ENCODE results near the gene GPHA2. TPM values are rescaled to one million over a fixed set of nuclear protein-coding genes. Genes with fewer than 3 reads are reported as not detected.

GPHA2 gene
- total and polyA plus RNA-seq, 2 of the 13 experiments (the other 11 are each of a cell fraction or from before 2014, with no cell fraction given): 13.0 to 19.1 TPM

GRCh38 chr11:64885367-64886286 lies 50.1 kb downstream of the GPHA2 start (continued):
- TF ChIP-seq ZNF784 (CRISPR knock-in tag; IDR thresholded peaks at IDR 0.05; ENCODE audit: borderline replicate concordance): no peak
- TF ChIP-seq ARNTL (CRISPR knock-in tag; IDR thresholded peaks at IDR 0.05): 0 out of 2 replicates have a peak, but pooled peaks have one; percentile 17
- TF ChIP-seq ZHX1 (CRISPR knock-in tag; IDR thresholded peaks at IDR 0.05; ENCODE audit: low read depth): 0 out of 2 replicates have a peak, but pooled peaks have one; percentile 37
- peak; percentile 62 for TF ChIP-seq ZNF687 (CRISPR knock-in tag; IDR thresholded peaks at IDR 0.05)
- peak; percentile 52 for TF ChIP-seq PATZ1 (CRISPR knock-in tag; IDR thresholded peaks at IDR 0.05)
- peak; percentile 47; the same call in 1 of the 2 replicates for TF ChIP-seq DMAP1 (CRISPR knock-in tag; IDR thresholded peaks at IDR 0.05)
- no peak for TF ChIP-seq CENPT (CRISPR knock-in tag; IDR thresholded peaks at IDR 0.05; ENCODE audit: low read depth)
- TF ChIP-seq LCORL (IDR thresholded peaks at IDR 0.05): peak; percentile 39; the same call in 1 of the 2 replicates
- TF ChIP-seq LCORL (CRISPR knock-in tag; IDR thresholded peaks at IDR 0.05): peak; percentile 30; the same call in 1 of the 2 replicates
- TF ChIP-seq ZEB1 (IDR thresholded peaks at IDR 0.05; ENCODE audit: insufficient replicate concordance, low read depth): no peak
- TF ChIP-seq HDAC2 (CRISPR knock-in tag; IDR thresholded peaks at IDR 0.05): peak; percentile 52; the same call in 1 of the 2 replicates
- TF ChIP-seq ZNF614 (CRISPR knock-in tag; IDR thresholded peaks at IDR 0.05; ENCODE audit: borderline replicate concordance): 0 out of 2 replicates have a peak, but pooled peaks have one; percentile 6
- peak in 1 of 2 experiments; percentile 86; a peak in 2 of 4 replicates for TF ChIP-seq ATF4 (CRISPR knock-in tag; IDR thresholded peaks at IDR 0.05)
- TF ChIP-seq MLX (CRISPR knock-in tag; IDR thresholded peaks at IDR 0.05): peak; percentile 87
- peak; percentile 69; the same call in 1 of the 2 replicates for TF ChIP-seq TEF (CRISPR knock-in tag; IDR thresholded peaks at IDR 0.05)

Measured in HepG2 (cell line).